HL-60 (cell line): ENCODE results near the gene SPATA46.

Experiments
- CTCF ChIP-seq: IDR thresholded peaks from one replicate; pipeline ENCODE4 v1.5.1; 2011; ENCODE audit warnings: low read length, control low read depth, inconsistent platforms; ENCODE audit not compliant: insufficient read depth
- GABPA ChIP-seq: IDR thresholded peaks from 2 replicates; pipeline ENCODE4 v1.6.1; 2012; ENCODE audit warnings: low read depth
- POLR2AphosphoS5 ChIP-seq: IDR thresholded peaks from 2 replicates; pipeline ENCODE4 v1.6.1; 2012; ENCODE audit warnings: low read depth
- REST ChIP-seq: IDR thresholded peaks from 2 replicates; pipeline ENCODE4 v1.6.1; 2012; ENCODE audit warnings: low read depth; ENCODE audit not compliant: insufficient replicate concordance
- SPI1 ChIP-seq: IDR thresholded peaks from 2 replicates; pipeline ENCODE4 v1.6.1; 2012; ENCODE audit warnings: low read depth, mild to moderate bottlenecking, borderline replicate concordance

DNA sequence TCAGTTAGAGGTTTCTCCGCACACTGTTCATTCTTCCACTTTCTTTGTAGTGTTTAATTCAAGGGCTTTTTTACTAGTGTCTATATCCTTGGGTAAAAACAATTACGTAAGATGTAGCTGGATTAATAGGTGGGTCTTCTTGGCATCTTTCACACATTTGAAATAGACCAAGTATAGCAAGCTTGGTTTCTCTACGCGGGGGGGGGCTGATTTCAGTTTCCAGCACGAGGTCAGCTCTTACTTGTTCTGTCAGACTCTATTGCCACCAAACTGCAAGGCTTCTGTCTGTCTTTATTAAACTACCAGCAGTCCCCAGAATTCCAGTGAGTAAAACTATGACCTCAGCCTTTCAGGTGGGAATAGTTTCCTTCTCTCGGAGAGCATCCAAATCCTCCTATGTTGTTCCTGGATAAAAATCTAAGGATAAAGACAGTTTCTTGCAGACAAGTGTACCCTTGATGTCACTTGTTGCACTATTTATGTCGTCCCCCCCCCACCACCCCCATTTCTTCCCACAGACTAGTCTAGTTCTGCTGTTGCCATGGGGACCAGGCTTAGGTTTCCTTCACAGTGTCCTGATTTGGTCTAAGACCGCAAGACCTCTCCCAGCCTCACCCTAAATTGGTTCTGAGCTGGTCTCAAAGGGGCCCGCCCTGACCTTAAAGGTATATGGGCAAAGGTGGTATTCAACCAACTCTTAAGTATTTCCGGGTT is 17.0 kb downstream of the SPATA46 start:
- TF ChIP-seq POLR2AphosphoS5 (no peak), CTCF (no peak), SPI1 (no peak), REST (no peak), GABPA (no peak)
